OCI-M1 (cell line): Measurements from ENCODE around the gene CATSPER3.
"Not testable (repeated sequence)": the region's sequence is repeated elsewhere in the genome, so short reads cannot be mapped to it uniquely, and the experiment has no call there.

ENCODE experiments used
- DNase-seq: peaks from one replicate; lab custom pipeline; 2025; lab: John Stamatoyannopoulos, UW

The CATSPER3 gene

GRCh38 chr5:134975078-134975715 lies 7.5 kb downstream of the CATSPER3 start:
- no peak for DNase-seq

- no peak for DNase-seq
Measured at GRCh38 chr5:134975843-134976242, 8.1 kb downstream of the CATSPER3 start.

GRCh38 chr5:134976841-134977240 lies 9.1 kb downstream of the CATSPER3 start:
- DNase-seq = no peak

- DNase-seq = no peak
Measured at GRCh38 chr5:134979416-134979815, 11.7 kb downstream of the CATSPER3 start.

- peak; percentile 41 for DNase-seq
Measured at GRCh38 chr5:134982230-134982629, 14.5 kb downstream of the CATSPER3 start.

- DNase-seq = no peak
Measured at GRCh38 chr5:134989266-134989830, 21.6 kb downstream of the CATSPER3 start.

GRCh38 chr5:134990183-134990582 lies 22.5 kb downstream of the CATSPER3 start:
- not testable (repeated sequence) for DNase-seq

- no peak for DNase-seq
Measured at GRCh38 chr5:134992148-134992547, 24.4 kb downstream of the CATSPER3 start.

- DNase-seq = no peak
Measured at GRCh38 chr5:134993161-134993560, 25.5 kb downstream of the CATSPER3 start.

GRCh38 chr5:134994560-134995156 lies 27.0 kb downstream of the CATSPER3 start:
- peak; percentile 41 for DNase-seq

- DNase-seq = no peak
Measured at GRCh38 chr5:134995850-134996402, 28.2 kb downstream of the CATSPER3 start.

- DNase-seq = no peak
Measured at GRCh38 chr5:134997015-134997414, 29.3 kb downstream of the CATSPER3 start.

- not testable (repeated sequence) for DNase-seq
Measured at GRCh38 chr5:134998068-134998467, 30.4 kb downstream of the CATSPER3 start.

GRCh38 chr5:135004376-135004775 lies 36.7 kb downstream of the CATSPER3 start:
- DNase-seq = no peak

- no peak for DNase-seq
Measured at GRCh38 chr5:135005076-135005475, 37.4 kb downstream of the CATSPER3 start.

- DNase-seq = no peak
Measured at GRCh38 chr5:135007305-135007704, 39.6 kb downstream of the CATSPER3 start.

- DNase-seq = no peak
Measured at GRCh38 chr5:135007749-135008363, 40.1 kb downstream of the CATSPER3 start.

- DNase-seq = no peak
Measured at GRCh38 chr5:135008556-135008955, 40.8 kb downstream of the CATSPER3 start.

- no peak for DNase-seq
Measured at GRCh38 chr5:135008981-135009735, 41.5 kb downstream of the CATSPER3 start.

- no peak for DNase-seq
Measured at GRCh38 chr5:135009736-135010501, 42.2 kb downstream of the CATSPER3 start.
